ENCODE measurements around the gene CLSTN2. TPM values are rescaled to one million over a fixed set of nuclear protein-coding genes. Genes with fewer than 3 reads are reported as not detected.

The CLSTN2 gene
- total RNA-seq, 1 experiment from 2014 or later: 0.68 TPM

DNA sequence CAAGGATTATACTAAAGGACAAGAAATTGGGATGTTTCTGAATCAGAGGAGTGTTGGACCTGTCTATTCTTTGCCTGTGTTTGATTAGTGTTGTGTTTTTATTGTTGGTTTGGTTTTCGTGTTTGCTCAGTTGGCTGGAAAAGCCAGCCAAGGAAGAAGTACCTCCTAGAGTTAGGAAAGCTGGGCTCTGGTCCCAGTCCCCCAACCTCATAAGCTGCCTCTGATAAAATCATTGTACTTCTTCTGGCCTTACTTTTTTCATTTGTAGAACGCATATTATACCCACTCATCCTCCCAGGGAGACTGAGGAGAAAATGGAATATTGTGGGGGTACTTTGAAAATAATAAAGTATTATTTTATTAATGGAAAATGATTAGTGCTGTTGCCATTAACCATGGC lies 565.5 kb downstream of the CLSTN2 start:
- H3K79me1 ChIP-seq (ENCODE audit: insufficient read depth, low read depth, low read length, poor library complexity, severe bottlenecking): no peaks in the 10 kb centered on the region
- no peak overlapping the region for H2BK120ac ChIP-seq (ENCODE audit: low read depth, low read length, poor library complexity, severe bottlenecking)
- H3K56ac ChIP-seq (ENCODE audit: insufficient read length, low read depth, low read length): no peak overlapping the region

More for the DNA sequence above, 565.5 kb downstream of the CLSTN2 start:
- Histone ChIP-seq H3K27me3 (ENCODE audit: insufficient read depth, low read length) (no peaks in the 10 kb centered on the region), H4K8ac (replicated peaks; ENCODE audit: insufficient read length, low read depth, low read length) (no peak overlapping the region), H4K20me1 (ENCODE audit: control insufficient read depth, insufficient read depth, insufficient read length) (no peaks in the 10 kb centered on the region), H3T11ph (ENCODE audit: low read length) (no peak overlapping the region), H3K18ac (ENCODE audit: insufficient read length, low read depth, low read length) (no peak overlapping the region), H2BK12ac (ENCODE audit: insufficient read length, low read depth, low read length) (no peak overlapping the region), H2BK15ac (ENCODE audit: low read depth, low read length) (no peak overlapping the region), H3K14ac (ENCODE audit: insufficient read depth, low read length) (no peak overlapping the region), H2BK20ac (ENCODE audit: low read depth, low read length, poor library complexity, severe bottlenecking) (no peak overlapping the region), H3K4me2 (ENCODE audit: insufficient read depth, insufficient read length, low read length) (no peak overlapping the region), H3K9me3 (ENCODE audit: control insufficient read depth, low read depth, low read length) (no peaks in the 10 kb centered on the region), H4K91ac (ENCODE audit: insufficient read length, low read depth, low read length) (no peak overlapping the region), H4K5ac (ENCODE audit: insufficient read length, low read depth, low read length) (no peak overlapping the region), H3K9ac (ENCODE audit: extremely low read depth, insufficient read length, low read length) (no peak overlapping the region), H2AFZ (ENCODE audit: low read length) (no peak overlapping the region), H3K27ac (ENCODE audit: insufficient read length, low read depth, low read length) (no peak overlapping the region), H3K23me2 (ENCODE audit: insufficient read length, low read depth, low read length, poor library complexity, severe bottlenecking) (no peaks in the 10 kb centered on the region), H2AK5ac (ENCODE audit: insufficient read length, low read length) (no peak overlapping the region), H3K23ac (ENCODE audit: insufficient read length, low read depth, low read length) (no peak overlapping the region), H3K4ac (ENCODE audit: low read depth, low read length) (no peak overlapping the region), H2BK5ac (ENCODE audit: insufficient read length, low read length) (no peak overlapping the region), H3K79me2 (ENCODE audit: insufficient read depth, low read length) (no peaks in the 10 kb centered on the region), H3K4me1 (ENCODE audit: insufficient read depth, low read length) (peaks cover 3% of the 10 kb centered on the region; the same call in 1 of the 2 replicates)
- Mint-ChIP-seq H3K27me3 (ENCODE audit: low read depth) (0 out of 2 replicates have a peak, but pooled peaks cover 1% of the 10 kb centered on the region), H3K9me3 (no peaks in the 10 kb centered on the region; a peak in 1 of 5 replicates), H3K4me3 (no peak overlapping the region), H3K4me1 (peaks cover 25 to 30% of the 10 kb centered on the region in 2 experiments), H3K36me3 (ENCODE audit: insufficient read depth in 1 of 3, low read depth in 3 of 3) (peaks cover 0 to 5% (median 0%) of the 10 kb centered on the region in 3 experiments; a peak in 2 of 7 replicates), H3K27ac (no peak overlapping the region)
- DNase-seq: no peak
- TF ChIP-seq, protein P1, sequence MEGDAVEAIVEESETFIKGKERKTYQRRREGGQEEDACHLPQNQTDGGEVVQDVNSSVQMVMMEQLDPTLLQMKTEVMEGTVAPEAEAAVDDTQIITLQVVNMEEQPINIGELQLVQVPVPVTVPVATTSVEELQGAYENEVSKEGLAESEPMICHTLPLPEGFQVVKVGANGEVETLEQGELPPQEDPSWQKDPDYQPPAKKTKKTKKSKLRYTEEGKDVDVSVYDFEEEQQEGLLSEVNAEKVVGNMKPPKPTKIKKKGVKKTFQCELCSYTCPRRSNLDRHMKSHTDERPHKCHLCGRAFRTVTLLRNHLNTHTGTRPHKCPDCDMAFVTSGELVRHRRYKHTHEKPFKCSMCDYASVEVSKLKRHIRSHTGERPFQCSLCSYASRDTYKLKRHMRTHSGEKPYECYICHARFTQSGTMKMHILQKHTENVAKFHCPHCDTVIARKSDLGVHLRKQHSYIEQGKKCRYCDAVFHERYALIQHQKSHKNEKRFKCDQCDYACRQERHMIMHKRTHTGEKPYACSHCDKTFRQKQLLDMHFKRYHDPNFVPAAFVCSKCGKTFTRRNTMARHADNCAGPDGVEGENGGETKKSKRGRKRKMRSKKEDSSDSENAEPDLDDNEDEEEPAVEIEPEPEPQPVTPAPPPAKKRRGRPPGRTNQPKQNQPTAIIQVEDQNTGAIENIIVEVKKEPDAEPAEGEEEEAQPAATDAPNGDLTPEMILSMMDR (conservative IDR thresholded peaks at IDR 0.05): no peak
- no CpG with 5 or more reads among the region's 2 CpGs for WGBS (ENCODE audit: extremely low coverage, insufficient read length, low lambda C conversion rate)

Measured in H9 (cell line).